PFSK-1 (cell line): ENCODE results near the gene RIPPLY1.

Experiments used
- POLR2AphosphoS5 ChIP-seq: IDR thresholded peaks from 2 replicates; pipeline ENCODE4 v1.6.1; 2012; ENCODE audit warnings: low read depth, mild to moderate bottlenecking, control low read depth, low read length, moderate library complexity
- SIN3A ChIP-seq: IDR thresholded peaks from 2 replicates; pipeline ENCODE4 v1.6.1; 2012; ENCODE audit warnings: mild to moderate bottlenecking, low read length, moderate library complexity, borderline replicate concordance; ENCODE audit not compliant: insufficient read depth
- TAF1 ChIP-seq: IDR thresholded peaks from 2 replicates; pipeline ENCODE4 v1.6.1; 2012; ENCODE audit warnings: low read length, control low read depth, borderline replicate concordance; ENCODE audit not compliant: insufficient read depth
- TF ChIP-seq, protein P1 (sequence below), 2 experiments: IDR thresholded peaks; 2 replicates each; pipeline versions ENCODE4 v1.6.1 to v1.8.0; 2011 to 2012; ENCODE audit warnings: low read depth in 2 of 2, low read length in 2 of 2, control low read depth in 1 of 2, inconsistent platforms in 1 of 2, mild to moderate bottlenecking in 1 of 2, moderate library complexity in 1 of 2; ENCODE audit not compliant: insufficient read depth in 1 of 2

DNA sequence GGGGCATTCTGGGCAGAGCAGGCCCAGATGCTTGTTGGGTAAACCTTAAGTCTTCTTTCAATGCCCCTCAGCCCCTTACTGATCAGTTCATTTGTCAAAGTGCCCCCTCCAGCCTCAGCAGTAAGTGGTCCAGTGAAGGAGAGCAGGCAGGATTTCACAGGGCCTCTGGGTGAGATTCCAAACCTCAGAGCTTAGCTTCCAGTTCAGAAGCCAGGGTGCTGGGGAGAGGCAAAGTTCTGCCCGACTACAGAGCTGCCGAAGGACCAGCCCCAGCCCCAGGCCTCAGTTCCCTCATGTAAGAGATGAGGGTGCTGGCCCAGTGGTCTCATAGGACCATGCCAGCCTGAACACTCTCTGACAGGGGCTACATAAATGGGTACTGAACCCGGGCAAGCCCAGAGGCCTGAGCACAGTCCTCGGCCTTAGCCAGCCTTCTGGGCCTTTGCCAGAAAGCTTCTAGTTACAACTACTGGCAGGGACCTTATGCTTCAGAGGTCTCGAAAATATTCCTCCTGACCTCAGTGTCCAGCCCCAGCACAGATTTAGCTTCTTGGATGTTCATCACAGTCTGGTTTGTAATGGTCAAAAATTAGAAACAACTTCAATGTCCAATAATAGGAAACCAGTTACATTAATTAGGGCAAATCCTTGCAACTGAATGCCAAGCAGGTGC, 851 bp upstream of the RIPPLY1 start:
- no peak for TF ChIP-seq TAF1
- no peak for TF ChIP-seq POLR2AphosphoS5
- TF ChIP-seq, protein P1, sequence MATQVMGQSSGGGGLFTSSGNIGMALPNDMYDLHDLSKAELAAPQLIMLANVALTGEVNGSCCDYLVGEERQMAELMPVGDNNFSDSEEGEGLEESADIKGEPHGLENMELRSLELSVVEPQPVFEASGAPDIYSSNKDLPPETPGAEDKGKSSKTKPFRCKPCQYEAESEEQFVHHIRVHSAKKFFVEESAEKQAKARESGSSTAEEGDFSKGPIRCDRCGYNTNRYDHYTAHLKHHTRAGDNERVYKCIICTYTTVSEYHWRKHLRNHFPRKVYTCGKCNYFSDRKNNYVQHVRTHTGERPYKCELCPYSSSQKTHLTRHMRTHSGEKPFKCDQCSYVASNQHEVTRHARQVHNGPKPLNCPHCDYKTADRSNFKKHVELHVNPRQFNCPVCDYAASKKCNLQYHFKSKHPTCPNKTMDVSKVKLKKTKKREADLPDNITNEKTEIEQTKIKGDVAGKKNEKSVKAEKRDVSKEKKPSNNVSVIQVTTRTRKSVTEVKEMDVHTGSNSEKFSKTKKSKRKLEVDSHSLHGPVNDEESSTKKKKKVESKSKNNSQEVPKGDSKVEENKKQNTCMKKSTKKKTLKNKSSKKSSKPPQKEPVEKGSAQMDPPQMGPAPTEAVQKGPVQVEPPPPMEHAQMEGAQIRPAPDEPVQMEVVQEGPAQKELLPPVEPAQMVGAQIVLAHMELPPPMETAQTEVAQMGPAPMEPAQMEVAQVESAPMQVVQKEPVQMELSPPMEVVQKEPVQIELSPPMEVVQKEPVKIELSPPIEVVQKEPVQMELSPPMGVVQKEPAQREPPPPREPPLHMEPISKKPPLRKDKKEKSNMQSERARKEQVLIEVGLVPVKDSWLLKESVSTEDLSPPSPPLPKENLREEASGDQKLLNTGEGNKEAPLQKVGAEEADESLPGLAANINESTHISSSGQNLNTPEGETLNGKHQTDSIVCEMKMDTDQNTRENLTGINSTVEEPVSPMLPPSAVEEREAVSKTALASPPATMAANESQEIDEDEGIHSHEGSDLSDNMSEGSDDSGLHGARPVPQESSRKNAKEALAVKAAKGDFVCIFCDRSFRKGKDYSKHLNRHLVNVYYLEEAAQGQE (IDR thresholded peaks at IDR 0.05; ENCODE audit: insufficient read depth in 1 of 2, low read depth in 2 of 2, low read length in 2 of 2): no peak
- TF ChIP-seq SIN3A: no peak
